GM19240 (cell line): ENCODE results near the gene GRB7.

Experiments
- DNase-seq: peaks from one replicate; pipeline ENCODE4 v3.0.0; 2011; ENCODE audit warnings: low spot score; ENCODE audit not compliant: insufficient read length

GRB7 gene

DNA sequence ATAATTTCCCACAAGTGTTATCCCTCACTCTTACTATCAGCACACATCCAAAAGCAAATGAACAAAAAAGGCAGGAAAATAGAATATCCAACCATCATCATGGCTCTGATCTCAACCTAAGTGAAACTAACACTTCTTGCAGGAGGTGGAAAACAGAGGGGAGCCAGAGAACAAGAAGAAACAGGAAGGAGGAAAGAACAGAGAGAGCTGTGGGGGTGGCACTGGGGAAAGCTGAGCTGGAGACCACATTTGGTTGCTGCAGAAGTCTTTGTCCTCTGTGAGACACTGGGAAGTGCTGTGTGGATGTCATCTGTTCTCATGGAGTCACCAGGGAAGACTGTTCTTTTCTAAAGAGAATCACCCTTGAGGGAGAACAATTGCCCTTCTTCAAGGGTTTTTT lies 34.7 kb downstream of the GRB7 start:
- DNase-seq, result no peak

GRCh38 chr17:39772987-39773934 lies 35.5 kb downstream of the GRB7 start:
- DNase-seq, result no peak

- DNase-seq, result no peak
These were observed 36.3 kb downstream of the GRB7 start for GRCh38 chr17:39774047-39774446.

- DNase-seq, result no peak
These were observed 37.3 kb downstream of the GRB7 start for GRCh38 chr17:39775031-39775430.

DNA sequence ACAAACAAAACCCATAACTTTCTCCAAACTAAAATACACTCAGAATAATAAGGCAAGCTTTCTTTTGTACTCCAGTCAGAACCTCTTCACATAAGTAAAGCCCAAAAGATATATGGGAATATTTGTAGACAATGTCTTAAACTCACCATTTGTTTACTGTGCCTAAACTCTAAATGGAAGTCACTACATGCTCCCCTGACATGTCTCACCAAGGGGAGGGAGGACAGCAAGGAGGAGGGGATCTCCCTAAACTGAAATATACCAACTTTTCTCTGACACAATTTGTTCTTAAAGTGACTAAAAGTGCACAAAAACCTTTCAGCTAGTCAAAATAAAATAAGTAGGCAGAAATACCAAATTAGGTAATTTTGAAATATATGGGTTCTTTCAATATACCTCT lies 38.5 kb downstream of the GRB7 start:
- DNase-seq, result no peak

DNA sequence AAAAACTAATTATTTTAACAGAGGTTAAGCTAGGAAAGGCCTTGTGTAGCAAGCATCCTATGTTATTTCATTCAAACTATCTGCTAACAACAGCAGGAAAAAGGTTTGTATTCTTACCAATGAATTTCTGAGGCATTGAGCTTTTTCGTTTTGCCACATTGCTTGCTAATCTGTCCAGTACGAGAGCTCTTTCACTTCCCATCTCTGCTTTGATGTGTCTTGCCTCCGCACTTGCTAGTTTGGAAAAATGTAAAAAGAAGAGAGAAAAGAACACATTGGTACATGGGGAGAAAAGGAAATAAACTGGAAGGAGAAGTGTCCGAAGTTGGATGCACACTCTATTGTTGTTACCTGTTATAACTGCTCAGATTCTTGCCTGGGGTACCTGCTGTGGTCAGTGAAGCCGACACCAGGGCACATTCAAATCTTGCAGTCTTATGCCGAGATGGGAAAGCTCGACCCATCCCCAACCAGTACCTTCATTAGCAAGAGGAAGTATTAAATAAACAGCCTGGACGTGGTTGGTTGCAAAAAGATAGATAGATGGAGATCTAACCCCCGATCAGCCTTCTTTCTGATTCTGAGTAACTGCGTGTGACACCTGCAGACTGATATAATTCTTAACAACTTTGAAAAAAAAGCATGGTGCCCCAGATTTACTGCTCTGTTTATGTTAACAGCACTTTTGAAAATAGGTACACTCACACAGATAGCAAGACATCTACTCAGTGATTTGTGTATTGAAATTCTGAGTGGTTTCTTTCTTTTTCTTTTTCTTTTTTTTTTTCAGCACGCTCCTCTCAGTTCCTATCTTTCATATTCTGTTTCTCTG lies 40.0 kb downstream of the GRB7 start:
- DNase-seq, result no peak

GRCh38 chr17:39781031-39781860 lies 43.5 kb downstream of the GRB7 start:
- DNase-seq, result no peak

DNA sequence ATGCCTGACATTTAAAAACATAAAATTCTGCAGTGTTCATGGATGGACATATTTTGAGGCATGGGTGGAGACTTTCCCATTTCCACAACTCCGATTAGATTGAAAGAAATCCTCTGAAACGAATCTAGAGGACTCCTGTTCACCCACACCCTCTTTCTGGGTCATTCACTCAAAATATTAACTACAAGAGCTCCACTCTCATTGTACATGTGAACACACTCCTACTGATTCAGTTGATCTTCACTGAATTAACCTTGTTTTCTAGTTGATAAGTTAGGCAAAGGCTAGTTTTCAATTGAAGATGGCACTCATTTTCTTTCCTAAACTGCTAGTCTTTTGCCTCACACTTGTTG lies 44.1 kb downstream of the GRB7 start:
- no peak for DNase-seq

GRCh38 chr17:39782481-39782880 lies 44.7 kb downstream of the GRB7 start:
- DNase-seq, result no peak

- DNase-seq, result no peak
These were observed 45.2 kb downstream of the GRB7 start for GRCh38 chr17:39782980-39783379.

- DNase-seq, result no peak
These were observed 49.3 kb downstream of the GRB7 start for GRCh38 chr17:39787041-39787440.

GRCh38 chr17:39787743-39788484 lies 50.2 kb downstream of the GRB7 start:
- no peak for DNase-seq

DNA sequence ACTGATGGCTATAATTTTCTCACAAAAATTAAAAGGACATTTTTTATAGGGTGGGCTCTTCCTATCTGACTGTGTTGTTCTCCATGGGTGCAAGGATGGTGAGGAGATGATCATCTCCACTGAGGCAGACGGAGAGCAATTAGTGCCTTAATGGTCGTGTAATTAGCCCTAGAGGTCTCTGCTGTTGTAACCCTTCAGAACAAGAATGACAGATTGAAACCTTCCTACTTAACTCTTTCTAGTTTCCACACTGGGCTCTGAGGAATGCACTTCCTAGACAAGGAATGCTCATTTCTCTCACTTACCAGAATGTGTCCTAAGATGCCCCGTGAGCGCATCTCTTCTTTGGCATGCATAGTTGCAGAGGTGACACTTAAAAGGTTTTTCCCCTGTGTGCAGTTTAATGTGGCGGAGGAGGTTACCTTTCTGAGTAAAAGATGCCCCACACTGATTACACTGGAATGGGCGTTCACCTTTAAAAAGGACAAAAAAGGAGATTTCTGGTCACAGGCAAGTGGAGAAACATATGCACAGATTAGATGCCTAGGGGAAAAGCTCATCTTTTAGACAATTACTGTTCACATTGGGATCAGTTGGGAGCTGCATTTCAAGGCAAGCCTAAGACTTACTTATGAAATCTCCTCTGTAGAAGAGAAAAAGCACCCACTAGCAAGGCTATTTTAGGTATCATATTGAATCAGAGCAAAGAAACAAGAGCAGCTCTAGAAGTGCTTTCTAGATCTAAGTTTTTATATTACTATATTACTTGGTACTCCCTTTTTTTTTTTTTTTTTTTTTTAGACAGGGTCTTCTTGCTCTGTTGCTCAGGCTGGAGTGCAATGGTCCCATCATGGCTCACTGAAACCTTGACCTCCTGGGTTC lies 53.6 kb downstream of the GRB7 start:
- no peak for DNase-seq

GRCh38 chr17:39792526-39793221 lies 54.9 kb downstream of the GRB7 start:
- no peak for DNase-seq

GRCh38 chr17:39793301-39793872 lies 55.6 kb downstream of the GRB7 start:
- DNase-seq, result no peak

DNA sequence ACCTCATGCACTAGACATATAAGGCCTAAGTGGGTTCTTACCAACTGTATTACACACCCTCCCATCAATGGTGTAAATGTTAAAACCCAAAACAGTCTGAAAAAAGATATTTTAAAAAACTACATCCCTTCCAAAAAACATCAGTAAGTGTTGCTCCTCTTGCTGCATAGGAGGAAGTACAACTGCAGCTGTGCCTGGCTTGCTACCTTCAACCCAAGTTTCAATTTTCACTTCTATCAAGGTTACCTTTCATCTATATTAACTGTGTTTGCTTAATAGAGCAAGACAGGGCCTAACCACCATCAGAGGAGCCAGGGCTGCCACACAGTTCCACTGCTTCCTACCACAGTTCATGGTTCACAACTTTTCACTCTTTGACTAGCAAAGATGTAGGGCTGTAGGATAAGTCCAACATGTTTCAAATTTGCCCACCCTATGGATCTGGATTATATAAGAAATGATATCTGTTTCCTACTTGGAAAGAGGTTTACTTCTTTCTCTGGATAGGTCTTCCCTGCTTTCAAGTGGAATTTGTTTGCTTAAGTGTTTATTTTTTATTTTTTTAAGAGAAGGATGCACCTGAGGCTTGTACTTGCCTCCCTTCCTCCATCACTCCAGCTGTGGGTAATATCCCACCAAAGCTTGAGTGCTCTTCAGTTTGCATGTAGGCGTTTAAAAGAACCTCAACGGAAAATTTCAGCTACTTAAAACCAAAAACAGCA lies 56.7 kb downstream of the GRB7 start:
- no peak for DNase-seq
